ENCODE measurements around the gene DIAPH3.

- TF ChIP-seq CTCF (conservative IDR thresholded peaks at IDR 0.05; ENCODE audit: low read depth, low read length) = no peak
- no peak for TF ChIP-seq POLR2A (IDR thresholded peaks at IDR 0.05; ENCODE audit: low read depth, low read length)
- TF ChIP-seq MAZ (IDR thresholded peaks at IDR 0.05; ENCODE audit: borderline replicate concordance, low read depth, low read length) = no peak
- no peak for TF ChIP-seq SMC3 (IDR thresholded peaks at IDR 0.05; ENCODE audit: low read depth, low read length)
- TF ChIP-seq, protein P1, sequence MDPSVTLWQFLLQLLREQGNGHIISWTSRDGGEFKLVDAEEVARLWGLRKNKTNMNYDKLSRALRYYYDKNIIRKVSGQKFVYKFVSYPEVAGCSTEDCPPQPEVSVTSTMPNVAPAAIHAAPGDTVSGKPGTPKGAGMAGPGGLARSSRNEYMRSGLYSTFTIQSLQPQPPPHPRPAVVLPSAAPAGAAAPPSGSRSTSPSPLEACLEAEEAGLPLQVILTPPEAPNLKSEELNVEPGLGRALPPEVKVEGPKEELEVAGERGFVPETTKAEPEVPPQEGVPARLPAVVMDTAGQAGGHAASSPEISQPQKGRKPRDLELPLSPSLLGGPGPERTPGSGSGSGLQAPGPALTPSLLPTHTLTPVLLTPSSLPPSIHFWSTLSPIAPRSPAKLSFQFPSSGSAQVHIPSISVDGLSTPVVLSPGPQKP (IDR thresholded peaks at IDR 0.05; ENCODE audit: borderline replicate concordance, low read depth, low read length) = no peak
- TF ChIP-seq MXI1 (IDR thresholded peaks at IDR 0.05; ENCODE audit: borderline replicate concordance, low read depth, low read length) = no peak
- no peak for TF ChIP-seq RFX5 (IDR thresholded peaks at IDR 0.05; ENCODE audit: low read depth, low read length)
- no peak for TF ChIP-seq RCOR1 (IDR thresholded peaks at IDR 0.05; ENCODE audit: insufficient replicate concordance, low read length)
- no peak for TF ChIP-seq BHLHE40 (IDR thresholded peaks at IDR 0.05; ENCODE audit: low read depth, low read length)
- TF ChIP-seq CHD1 (IDR thresholded peaks at IDR 0.05; ENCODE audit: low read depth, low read length) = no peak
These were observed 376.0 kb downstream of the DIAPH3 start for GRCh38 chr13:59787679-59788078.
